CD4-positive, CD25-positive, alpha-beta regulatory T cell (primary cell): ENCODE data around the gene TENT5C. TPM values are rescaled to one million over a fixed set of nuclear protein-coding genes. Genes with fewer than 3 reads are reported as not detected.

Source experiments
- ATAC-seq, 2 donors: fragments of 150-1000 bp; cut with Tn5 transposase; one replicate each; pipeline ENCODE4 v1.10.0; 2021; ENCODE audit warnings: low read depth in 2 of 2, moderate number of reproducible peaks in 2 of 2, moderate library complexity in 1 of 2
- DNase-seq, 3 donors: peaks; one replicate each; pipeline versions ENCODE4 v3.0.0 to v3.0.0-alpha.2; 2012 to 2022; ENCODE audit warnings: mixed read lengths in 1 of 3
- H3K27ac ChIP-seq: one replicate; pipeline ENCODE4 v1.7.0; 2013; ENCODE audit warnings: mild to moderate bottlenecking, low read length; ENCODE audit not compliant: insufficient read depth, poor library complexity, severe bottlenecking
- H3K27me3 ChIP-seq: one replicate; pipeline ENCODE4 v1.7.0; 2013; ENCODE audit warnings: low read length; ENCODE audit not compliant: control insufficient read depth, insufficient read depth
- H3K36me3 ChIP-seq: one replicate; pipeline ENCODE4 v1.7.0; 2013; ENCODE audit warnings: mild to moderate bottlenecking, low read length, moderate library complexity; ENCODE audit not compliant: control insufficient read depth, insufficient read depth
- H3K4me1 ChIP-seq: 2 replicates; pipeline ENCODE4 v1.7.0; 2013; ENCODE audit warnings: mild to moderate bottlenecking, low read length; ENCODE audit not compliant: insufficient read depth, control insufficient read depth, poor library complexity, severe bottlenecking
- H3K4me3 ChIP-seq: one replicate; pipeline ENCODE4 v1.7.0; 2013; ENCODE audit warnings: low read depth, mild to moderate bottlenecking, low read length, moderate library complexity
- H3K9me3 ChIP-seq, 2 experiments: 1 replicate in 1 of 2; 2 replicates in 1 of 2; pipeline ENCODE4 v1.7.0; 2013; ENCODE audit warnings: low read length in 2 of 2, mild to moderate bottlenecking in 1 of 2, moderate library complexity in 1 of 2; ENCODE audit not compliant: control insufficient read depth in 2 of 2
- H3K27ac Mint-ChIP-seq, 3 donors: one replicate each; pipeline ENCODE4 v1.8.0; 2020 to 2022; ENCODE audit warnings: mild to moderate bottlenecking in 3 of 3, mixed read lengths in 3 of 3, moderate library complexity in 2 of 3
- H3K27me3 Mint-ChIP-seq: one replicate; pipeline ENCODE4 v1.8.0; 2022; ENCODE audit warnings: mild to moderate bottlenecking, mixed read lengths
- H3K36me3 Mint-ChIP-seq: one replicate; pipeline ENCODE4 v1.8.0; 2020; ENCODE audit warnings: mixed read lengths
- H3K4me1 Mint-ChIP-seq, 4 donors: one replicate each; pipeline ENCODE4 v1.8.0; 2020 to 2022; ENCODE audit warnings: mixed read lengths in 4 of 4, mild to moderate bottlenecking in 1 of 4
- H3K4me3 Mint-ChIP-seq, 4 donors: one replicate each; pipeline ENCODE4 v1.8.0; 2020 to 2022; ENCODE audit warnings: mild to moderate bottlenecking in 4 of 4, mixed read lengths in 4 of 4, moderate library complexity in 3 of 4
- H3K9me3 Mint-ChIP-seq, 7 donors: one replicate each; pipeline ENCODE4 v1.8.0; 2020 to 2022; ENCODE audit warnings: mixed read lengths in 7 of 7, mild to moderate bottlenecking in 3 of 7, moderate library complexity in 2 of 7
- polyA plus RNA-seq, 4 donors: library from polyadenylated mRNA; unstranded; fragments of 300-500 nt; fragmentation: Illumina TruSeq; gene quantifications; one replicate each; pipeline ENCODE4 v1.2.3, GENCODE V29; 2021
- total RNA-seq: library from RNA; stranded (reverse); gene quantifications from one replicate; pipeline ENCODE4 v1.2.3, GENCODE V29; 2022

The TENT5C gene
- total and polyA plus RNA-seq, 5 donors from 2014 or later = 19.6 to 324 (median 39.3) TPM

- no peak for DNase-seq
- peak overlapping the region; percentile 70 to 98 (median 82) for H3K4me3 Mint-ChIP-seq
- no peaks in the 10 kb centered on the region for H3K9me3 ChIP-seq
- peaks cover 41% of the 10 kb centered on the region for H3K36me3 ChIP-seq
- peaks cover 46 to 96% (median 88%) of the 10 kb centered on the region in 4 donors for H3K4me1 Mint-ChIP-seq
- H3K27me3 Mint-ChIP-seq = no peaks in the 10 kb centered on the region
- peaks cover 0 to 2% (median 0%) of the 10 kb centered on the region in 7 donors for H3K9me3 Mint-ChIP-seq
- peaks cover 56% of the 10 kb centered on the region for H3K36me3 Mint-ChIP-seq
- peak overlapping the region; percentile 55 for H3K27ac ChIP-seq
- peak overlapping the region; percentile 99 for H3K4me3 ChIP-seq
- no peaks in the 10 kb centered on the region for H3K27me3 ChIP-seq
- H3K27ac Mint-ChIP-seq = peak overlapping the region in 1 of 3 donors; percentile 57
- no peak for ATAC-seq
- peaks cover 95% of the 10 kb centered on the region for H3K4me1 ChIP-seq
These were observed 6.1 kb downstream of the TENT5C start for GRCh38 chr1:117611894-117612483.

- no peak for DNase-seq
- Mint-ChIP-seq H3K4me1 (peaks cover 49 to 98% (median 88%) of the 10 kb centered on the region in 4 donors), H3K36me3 (peaks cover 51% of the 10 kb centered on the region), H3K27ac (peak overlapping the region in 2 of 3 donors; percentile 63 to 89), H3K27me3 (no peaks in the 10 kb centered on the region), H3K4me3 (peak overlapping the region; percentile 49 to 98 (median 79)), H3K9me3 (peaks cover 0 to 2% (median 0%) of the 10 kb centered on the region in 7 donors)
- H3K4me3 ChIP-seq = peak overlapping the region; percentile 99
- ATAC-seq = no peak
- H3K27ac ChIP-seq = peak overlapping the region; percentile 55
- no peaks in the 10 kb centered on the region for H3K27me3 ChIP-seq
- H3K36me3 ChIP-seq = peaks cover 39% of the 10 kb centered on the region
- H3K4me1 ChIP-seq = peaks cover 95% of the 10 kb centered on the region
- no peaks in the 10 kb centered on the region for H3K9me3 ChIP-seq
These were observed 6.8 kb downstream of the TENT5C start for GRCh38 chr1:117612517-117613248.

DNA sequence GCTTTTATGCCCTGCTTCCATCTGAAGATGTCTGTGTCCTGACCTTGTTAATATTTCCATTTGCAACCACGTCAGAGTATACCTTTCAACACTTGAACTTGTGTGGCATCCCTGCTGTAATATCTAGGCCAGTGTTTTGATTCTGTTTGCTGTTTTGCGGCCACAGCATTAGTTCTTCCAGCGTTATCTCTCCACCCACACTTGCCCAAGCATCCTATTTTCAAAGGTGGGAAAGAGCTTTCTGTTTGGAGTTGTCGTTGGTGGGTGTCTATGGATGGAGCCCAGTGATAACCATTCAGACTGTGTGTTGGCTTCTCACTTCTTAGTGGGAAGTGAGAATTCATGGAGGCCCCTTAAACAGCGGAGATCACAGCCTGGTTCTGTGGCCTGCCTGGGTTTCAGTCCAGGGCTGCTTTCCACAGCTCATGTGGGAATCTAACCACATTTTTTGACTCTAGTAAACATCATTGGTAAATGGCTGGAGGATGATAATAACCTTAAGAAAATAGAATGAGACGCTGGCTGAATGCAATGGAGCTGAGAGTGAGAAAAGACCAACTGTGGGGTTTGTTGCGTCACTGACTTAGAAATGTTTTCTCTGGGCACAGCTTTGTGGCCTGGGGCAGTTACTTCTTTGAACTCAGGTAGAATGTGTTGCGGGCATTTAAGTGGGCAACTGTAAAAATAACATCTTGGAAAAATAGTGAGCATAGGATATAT lies 7.6 kb downstream of the TENT5C start:
- H3K27ac Mint-ChIP-seq = peak overlapping the region; percentile 63 to 89 (median 82)
- H3K36me3 ChIP-seq = peaks cover 39% of the 10 kb centered on the region
- peaks cover 95% of the 10 kb centered on the region for H3K4me1 ChIP-seq
- peaks cover 54 to 98% (median 88%) of the 10 kb centered on the region in 4 donors for H3K4me1 Mint-ChIP-seq
- no peak overlapping the region for H3K27ac ChIP-seq
- DNase-seq = no peak
- no peaks in the 10 kb centered on the region for H3K27me3 ChIP-seq
- peaks cover 0 to 2% (median 0%) of the 10 kb centered on the region in 7 donors for H3K9me3 Mint-ChIP-seq
- peak overlapping the region; percentile 76 to 98 (median 86) for H3K4me3 Mint-ChIP-seq
- H3K27me3 Mint-ChIP-seq = no peaks in the 10 kb centered on the region
- H3K4me3 ChIP-seq = peak overlapping the region; percentile 99
- H3K9me3 ChIP-seq = no peaks in the 10 kb centered on the region
- peaks cover 48% of the 10 kb centered on the region for H3K36me3 Mint-ChIP-seq
- no peak for ATAC-seq

GRCh38 chr1:117613969-117614729 lies 8.3 kb downstream of the TENT5C start:
- Histone ChIP-seq H3K4me1 (peaks cover 95% of the 10 kb centered on the region), H3K27ac (peak overlapping the region; percentile 67), H3K4me3 (peak overlapping the region; percentile 99), H3K9me3 (no peaks in the 10 kb centered on the region), H3K36me3 (peaks cover 39% of the 10 kb centered on the region), H3K27me3 (no peaks in the 10 kb centered on the region)
- no peak for ATAC-seq
- Mint-ChIP-seq H3K27ac (peak overlapping the region; percentile 22 to 89 (median 80)), H3K27me3 (no peaks in the 10 kb centered on the region), H3K4me3 (peak overlapping the region; percentile 76 to 98 (median 86)), H3K4me1 (peaks cover 53 to 98% (median 89%) of the 10 kb centered on the region in 4 donors), H3K36me3 (peaks cover 41% of the 10 kb centered on the region), H3K9me3 (peaks cover 0 to 2% (median 0%) of the 10 kb centered on the region in 7 donors)
- DNase-seq = no peak

DNA sequence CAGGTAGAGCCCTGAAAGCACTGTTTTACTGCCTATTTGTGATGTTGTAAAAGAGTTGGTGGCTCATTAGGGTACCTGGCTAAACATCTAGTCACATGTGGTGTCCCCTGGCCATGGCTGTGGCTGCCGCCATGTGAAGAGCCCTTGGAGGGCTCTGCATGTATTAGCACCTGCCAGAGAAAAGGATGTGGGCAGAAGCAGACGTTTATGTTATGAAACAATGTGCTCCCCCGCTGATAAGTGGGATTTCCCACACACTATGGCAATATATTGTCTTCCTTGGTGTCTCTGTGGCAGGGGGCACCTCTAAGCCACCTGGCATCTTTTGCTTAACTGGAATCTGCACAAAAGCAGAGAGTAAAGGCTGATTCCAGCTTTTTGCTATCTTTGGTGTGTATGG lies 9.6 kb downstream of the TENT5C start:
- ATAC-seq (peak; percentile 64 to 77), DNase-seq (peak; percentile 15 to 67 (median 62))
- Histone ChIP-seq H3K36me3 (peaks cover 33% of the 10 kb centered on the region), H3K4me3 (peak overlapping the region; percentile 99), H3K4me1 (peaks cover 96% of the 10 kb centered on the region), H3K27me3 (no peaks in the 10 kb centered on the region), H3K9me3 (no peaks in the 10 kb centered on the region), H3K27ac (peak overlapping the region; percentile 67)
- peak overlapping the region in 2 of 3 donors; percentile 80 to 89 for H3K27ac Mint-ChIP-seq
- H3K36me3 Mint-ChIP-seq = peaks cover 41% of the 10 kb centered on the region
- H3K4me1 Mint-ChIP-seq = peaks cover 60 to 98% (median 89%) of the 10 kb centered on the region in 4 donors
- peak overlapping the region; percentile 69 to 98 (median 86) for H3K4me3 Mint-ChIP-seq
- H3K27me3 Mint-ChIP-seq = no peaks in the 10 kb centered on the region
- H3K9me3 Mint-ChIP-seq = no peaks in the 10 kb centered on the region

GRCh38 chr1:117616356-117616755 lies 10.5 kb downstream of the TENT5C start:
- Histone ChIP-seq H3K9me3 (no peaks in the 10 kb centered on the region), H3K4me1 (peaks cover 98% of the 10 kb centered on the region), H3K27ac (peak overlapping the region; percentile 67), H3K27me3 (no peaks in the 10 kb centered on the region), H3K4me3 (peak overlapping the region; percentile 99), H3K36me3 (peaks cover 34% of the 10 kb centered on the region)
- DNase-seq = no peak
- no peaks in the 10 kb centered on the region for H3K9me3 Mint-ChIP-seq
- H3K4me1 Mint-ChIP-seq = peaks cover 63 to 98% (median 88%) of the 10 kb centered on the region in 4 donors
- ATAC-seq = no peak
- peak overlapping the region in 2 of 3 donors; percentile 80 to 89 for H3K27ac Mint-ChIP-seq
- H3K27me3 Mint-ChIP-seq = no peaks in the 10 kb centered on the region
- H3K4me3 Mint-ChIP-seq = peak overlapping the region; percentile 32 to 98 (median 86)
- peaks cover 39% of the 10 kb centered on the region for H3K36me3 Mint-ChIP-seq

DNA sequence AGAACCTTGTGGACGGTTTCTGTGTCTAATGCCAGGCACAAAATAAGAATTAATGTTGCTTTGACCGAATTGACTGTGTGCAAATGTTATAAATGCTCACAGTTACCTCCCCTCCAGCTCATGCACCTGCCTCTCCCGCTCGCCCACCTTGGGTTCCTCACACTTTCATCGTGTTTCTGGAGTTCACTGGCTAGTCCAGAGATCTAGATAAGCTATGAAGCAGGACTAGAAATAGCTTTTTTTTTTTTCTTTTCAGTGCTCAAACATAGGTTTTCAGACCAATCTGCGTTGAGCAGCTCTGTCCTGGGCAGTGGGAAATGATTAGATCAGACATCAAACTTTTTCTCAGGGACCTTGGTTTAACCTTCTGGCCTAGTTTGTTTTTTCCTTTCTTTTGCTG lies 11.1 kb downstream of the TENT5C start:
- Histone ChIP-seq H3K36me3 (peaks cover 38% of the 10 kb centered on the region), H3K9me3 (no peaks in the 10 kb centered on the region), H3K27ac (peak overlapping the region; percentile 67), H3K27me3 (no peaks in the 10 kb centered on the region), H3K4me3 (peak overlapping the region; percentile 99), H3K4me1 (peaks cover 100% of the 10 kb centered on the region)
- ATAC-seq (no peak), DNase-seq (no peak)
- H3K9me3 Mint-ChIP-seq = no peaks in the 10 kb centered on the region
- peak overlapping the region; percentile 23 to 89 (median 35) for H3K27ac Mint-ChIP-seq
- H3K4me1 Mint-ChIP-seq = peaks cover 65 to 96% (median 88%) of the 10 kb centered on the region in 4 donors
- peak overlapping the region; percentile 21 to 98 (median 56) for H3K4me3 Mint-ChIP-seq
- no peaks in the 10 kb centered on the region for H3K27me3 Mint-ChIP-seq
- peaks cover 39% of the 10 kb centered on the region for H3K36me3 Mint-ChIP-seq
